Prostate gland (tissue), 2 donors: ENCODE measurements around the gene MBNL2.

Source experiments
- POLR2AphosphoS5 ChIP-seq: sonication (generic); formaldehyde crosslinking; IDR thresholded peaks from one replicate; pipeline ENCODE4 v1.6.1; 2017; ENCODE audit warnings: antibody characterized with exemption
- TF ChIP-seq, protein P1 (sequence below), 4 experiments: fragments of 200-600 bp in 2 of 4; fragments of 450-650 bp in 2 of 4; sonication (generic) in 2 of 4; IDR thresholded peaks; 1 replicate in 3 of 4; 2 replicates in 1 of 4; pipeline ENCODE4 v1.5.1; 2016 to 2019; ENCODE audit warnings: antibody characterized with exemption in 4 of 4, mild to moderate bottlenecking in 2 of 4, moderate library complexity in 2 of 4

DNA sequence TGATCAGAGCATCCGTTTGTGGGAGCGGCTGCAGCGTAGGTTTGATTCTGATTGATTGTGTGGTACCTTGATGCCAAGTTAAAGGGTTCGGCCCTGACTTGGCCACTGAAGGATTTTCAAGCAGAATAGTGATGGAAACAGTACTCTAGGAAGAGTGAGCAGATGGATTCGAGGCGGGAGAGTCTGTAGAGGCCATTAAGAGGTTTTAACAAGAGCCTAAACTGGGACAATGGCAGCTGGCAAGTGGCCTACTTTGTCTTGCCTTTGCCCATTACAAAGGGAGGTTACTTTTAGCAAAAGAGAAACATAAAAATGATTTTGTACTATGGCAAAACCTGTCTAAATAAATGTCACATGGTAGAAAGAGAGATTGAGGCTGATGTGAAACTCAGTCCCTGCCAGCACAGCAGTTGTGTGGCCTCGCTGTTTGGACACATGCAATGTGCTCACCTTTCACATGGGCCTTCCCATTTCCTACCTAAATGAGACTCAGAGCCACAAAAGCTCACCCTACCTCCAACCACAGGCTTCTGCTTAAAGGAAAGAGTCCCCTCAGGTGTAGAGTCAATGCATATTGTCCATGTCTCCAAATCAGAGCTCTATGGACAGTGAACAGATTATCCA is 149.5 kb downstream of the MBNL2 start:
- TF ChIP-seq, protein P1, sequence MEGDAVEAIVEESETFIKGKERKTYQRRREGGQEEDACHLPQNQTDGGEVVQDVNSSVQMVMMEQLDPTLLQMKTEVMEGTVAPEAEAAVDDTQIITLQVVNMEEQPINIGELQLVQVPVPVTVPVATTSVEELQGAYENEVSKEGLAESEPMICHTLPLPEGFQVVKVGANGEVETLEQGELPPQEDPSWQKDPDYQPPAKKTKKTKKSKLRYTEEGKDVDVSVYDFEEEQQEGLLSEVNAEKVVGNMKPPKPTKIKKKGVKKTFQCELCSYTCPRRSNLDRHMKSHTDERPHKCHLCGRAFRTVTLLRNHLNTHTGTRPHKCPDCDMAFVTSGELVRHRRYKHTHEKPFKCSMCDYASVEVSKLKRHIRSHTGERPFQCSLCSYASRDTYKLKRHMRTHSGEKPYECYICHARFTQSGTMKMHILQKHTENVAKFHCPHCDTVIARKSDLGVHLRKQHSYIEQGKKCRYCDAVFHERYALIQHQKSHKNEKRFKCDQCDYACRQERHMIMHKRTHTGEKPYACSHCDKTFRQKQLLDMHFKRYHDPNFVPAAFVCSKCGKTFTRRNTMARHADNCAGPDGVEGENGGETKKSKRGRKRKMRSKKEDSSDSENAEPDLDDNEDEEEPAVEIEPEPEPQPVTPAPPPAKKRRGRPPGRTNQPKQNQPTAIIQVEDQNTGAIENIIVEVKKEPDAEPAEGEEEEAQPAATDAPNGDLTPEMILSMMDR (IDR thresholded peaks at IDR 0.05) = no peak
- no peak for TF ChIP-seq POLR2AphosphoS5
